DMS79 treated with DMSO at 0.1 percent for 48 hours (cell line): Measurements from ENCODE around the gene INPP5A.
A peak's percentile ranks its signal among the peaks of the same experiment; 100 is the strongest.
"Not testable (repeated sequence)": the region's sequence is repeated elsewhere in the genome, so short reads cannot be mapped to it uniquely, and the experiment has no call there.

Experiments used
- DNase-seq: peaks from one replicate; lab custom pipeline; 2025; lab: John Stamatoyannopoulos, UW

The INPP5A gene

DNA sequence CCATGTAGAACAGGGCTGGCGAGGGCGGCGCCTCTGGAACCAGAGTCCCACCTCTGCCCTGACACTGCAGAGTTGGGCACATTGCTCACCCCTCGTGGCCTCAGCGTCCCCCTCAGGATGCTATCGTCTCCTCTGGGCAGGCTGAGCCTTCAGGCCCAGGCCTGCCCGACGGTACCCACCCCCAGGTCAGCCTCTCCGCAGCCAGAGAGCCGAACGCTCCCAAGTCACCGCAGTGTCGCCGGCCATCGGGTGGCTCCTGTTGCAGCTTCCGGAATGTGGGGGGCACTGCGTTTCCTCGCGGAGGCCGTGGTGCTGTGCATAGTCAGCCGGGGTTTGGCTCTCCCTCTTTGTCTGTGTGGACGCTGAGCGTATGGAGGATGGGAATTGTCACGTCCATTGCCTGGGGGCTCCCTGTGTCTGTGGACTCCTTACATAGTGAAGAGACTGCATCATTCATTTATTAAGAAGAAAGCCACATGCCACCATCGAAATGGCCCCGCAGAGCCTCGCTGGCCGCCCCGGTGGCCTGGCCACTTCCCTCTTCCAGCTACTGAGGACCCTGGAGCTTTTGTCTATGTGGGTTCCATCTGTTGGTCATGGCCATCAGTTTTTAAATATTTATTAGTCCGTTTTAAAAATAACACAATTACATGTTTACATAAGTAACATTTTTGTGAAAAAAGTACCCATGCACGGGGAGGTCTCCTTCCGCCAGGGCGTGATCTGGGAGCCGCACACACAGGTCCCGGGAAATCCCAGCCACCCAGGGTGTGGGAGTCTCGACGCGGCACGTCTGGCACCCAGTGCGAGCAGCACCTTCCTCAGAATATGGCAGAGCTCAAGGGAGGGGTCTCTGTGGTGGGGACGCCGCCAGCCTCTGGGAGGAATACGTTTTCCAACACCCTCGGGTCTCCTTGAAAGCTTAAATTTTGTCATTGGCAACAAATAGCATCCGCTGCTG, 232.8 kb downstream of the INPP5A start:
- no peak for DNase-seq

DNA sequence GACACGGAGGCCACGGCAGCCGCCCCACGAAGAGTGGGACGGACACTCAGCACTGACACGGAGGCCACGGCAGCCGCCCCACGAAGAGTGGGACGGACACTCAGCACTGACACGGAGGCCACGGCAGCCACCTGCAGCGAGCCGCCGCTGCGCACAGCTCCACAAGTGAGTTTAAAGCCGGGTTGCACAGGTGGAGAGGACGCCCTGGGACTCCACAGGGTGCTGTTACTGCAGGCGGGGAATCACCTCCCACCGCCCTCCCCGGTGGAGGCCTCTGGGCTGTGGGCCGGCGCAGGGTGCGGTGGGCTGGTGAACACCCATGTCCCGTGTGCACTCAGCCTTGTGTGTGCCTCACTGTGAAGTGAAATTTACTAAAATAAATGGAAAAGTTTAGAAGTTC, 235.2 kb downstream of the INPP5A start:
- not testable (repeated sequence) for DNase-seq

DNA sequence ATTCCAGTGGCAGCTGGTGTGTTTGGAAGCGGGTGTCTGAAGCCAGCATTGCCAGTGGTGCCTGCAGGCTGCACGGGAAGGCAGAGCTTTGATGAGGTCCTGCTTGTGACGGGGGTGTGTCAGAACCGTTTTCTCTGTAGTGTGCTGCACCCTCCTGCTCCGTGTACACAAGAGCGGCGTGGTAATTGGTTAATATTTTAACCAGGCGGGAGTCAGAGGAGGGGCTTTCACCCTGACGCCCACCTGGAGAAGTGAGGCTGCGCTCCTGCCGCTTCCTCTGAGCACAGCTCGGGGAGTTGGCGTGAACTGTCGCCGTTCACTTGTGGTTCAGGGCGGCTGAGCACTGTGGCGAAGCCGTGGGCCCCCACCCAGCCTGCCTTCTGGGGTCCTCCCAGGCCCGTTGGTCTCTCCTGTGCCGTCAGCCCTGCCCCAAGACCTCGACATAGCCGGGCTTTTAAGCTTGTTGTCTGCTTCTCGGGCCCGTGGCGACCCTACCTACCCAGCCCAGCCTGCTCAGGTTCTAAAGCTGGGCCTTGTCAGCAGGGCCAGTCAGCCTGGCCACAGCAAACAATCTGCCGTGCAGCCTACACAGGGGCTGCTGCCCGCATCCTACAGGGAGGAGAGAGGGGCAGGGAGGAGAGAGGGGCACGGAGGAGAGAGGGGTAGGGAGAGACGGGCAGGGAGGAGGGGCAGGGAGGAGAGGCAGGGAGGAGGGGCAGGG, 236.8 kb downstream of the INPP5A start:
- DNase-seq = no peak

DNA sequence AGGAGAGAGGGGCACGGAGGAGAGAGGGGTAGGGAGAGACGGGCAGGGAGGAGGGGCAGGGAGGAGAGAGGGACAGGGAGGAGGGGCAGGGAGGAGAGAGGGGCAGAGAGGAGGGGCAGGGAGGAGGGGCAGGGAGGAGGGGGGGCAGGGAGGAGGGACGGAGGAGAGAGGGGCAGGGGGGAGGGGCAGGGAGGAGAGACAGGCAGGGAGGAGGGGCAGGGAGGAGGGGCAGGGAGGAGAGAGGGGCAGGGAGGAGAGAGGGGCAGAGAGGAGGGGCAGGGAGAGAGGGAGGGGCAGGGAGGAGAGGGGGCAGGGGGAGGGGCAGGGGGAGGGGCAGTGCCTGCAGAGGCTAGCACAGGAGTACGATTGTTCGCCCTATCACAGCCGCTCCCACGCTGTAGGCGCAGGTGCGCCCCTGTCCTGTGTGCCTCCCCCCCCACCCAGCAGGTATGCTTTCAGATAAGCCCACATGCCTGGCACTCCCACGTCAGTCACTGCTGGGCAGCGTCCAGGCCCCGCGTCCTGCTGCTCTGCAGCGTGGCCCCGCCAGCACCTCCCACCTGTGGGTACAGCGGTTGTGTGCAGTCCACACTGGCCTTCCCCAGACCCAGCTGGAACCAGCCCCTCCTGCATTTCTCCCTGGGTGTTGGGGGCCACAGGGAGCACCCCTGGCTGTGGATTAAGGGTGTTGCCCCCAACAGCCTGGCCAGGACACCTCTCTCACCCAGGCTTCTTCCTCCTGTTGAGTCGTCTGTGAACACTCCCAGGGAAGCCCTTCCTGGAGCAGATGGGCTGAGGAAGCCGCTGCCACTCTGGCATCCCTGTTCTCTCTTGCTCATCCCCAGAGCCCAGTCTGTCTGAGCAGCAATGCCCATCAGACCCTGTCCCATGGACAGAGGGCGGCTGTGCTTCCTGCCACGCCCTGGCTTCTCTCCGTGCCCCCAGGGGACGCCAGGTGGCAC, 237.6 kb downstream of the INPP5A start:
- DNase-seq = peak; percentile 10

DNA sequence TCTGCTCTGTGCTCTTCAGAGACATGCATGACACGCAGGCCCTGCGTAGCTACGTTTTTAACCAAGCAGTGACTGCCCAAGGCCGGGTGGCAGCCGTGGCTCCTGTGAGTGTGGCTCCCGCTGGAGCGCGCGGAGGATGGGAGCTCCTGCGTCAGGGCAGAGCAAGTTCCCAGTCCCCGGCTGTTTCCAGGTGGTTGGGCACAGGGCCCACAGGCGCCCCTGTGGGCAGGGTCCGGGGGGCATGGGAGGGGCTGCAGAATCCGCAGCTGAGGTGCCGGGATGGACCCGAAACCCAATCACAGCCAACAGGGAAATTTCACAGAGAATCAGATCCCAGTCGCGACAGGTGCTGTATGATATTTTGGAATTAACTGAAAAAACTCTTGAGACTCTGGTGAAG, 238.6 kb downstream of the INPP5A start:
- peak; percentile 12 for DNase-seq

DNA sequence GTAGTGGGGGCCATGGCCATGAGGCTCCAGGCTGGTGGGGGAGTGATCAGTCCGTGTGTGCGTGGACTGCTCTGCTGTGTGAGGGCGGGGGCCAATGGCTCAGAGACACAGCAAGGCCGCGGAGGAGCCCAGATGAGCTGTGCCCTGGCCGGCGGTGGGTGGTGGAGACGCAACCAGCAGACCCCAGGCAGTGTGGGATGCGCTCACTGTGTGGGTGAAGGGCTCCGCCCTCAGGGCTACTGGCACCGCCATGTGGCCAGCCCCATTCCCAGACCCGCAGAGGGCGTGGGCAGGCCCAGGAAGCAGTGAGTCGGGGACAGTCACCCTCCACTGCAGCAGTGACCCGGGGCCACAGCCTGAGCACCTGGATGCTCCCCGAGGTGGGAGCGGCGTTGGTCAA, 239.2 kb downstream of the INPP5A start:
- DNase-seq = no peak

DNA sequence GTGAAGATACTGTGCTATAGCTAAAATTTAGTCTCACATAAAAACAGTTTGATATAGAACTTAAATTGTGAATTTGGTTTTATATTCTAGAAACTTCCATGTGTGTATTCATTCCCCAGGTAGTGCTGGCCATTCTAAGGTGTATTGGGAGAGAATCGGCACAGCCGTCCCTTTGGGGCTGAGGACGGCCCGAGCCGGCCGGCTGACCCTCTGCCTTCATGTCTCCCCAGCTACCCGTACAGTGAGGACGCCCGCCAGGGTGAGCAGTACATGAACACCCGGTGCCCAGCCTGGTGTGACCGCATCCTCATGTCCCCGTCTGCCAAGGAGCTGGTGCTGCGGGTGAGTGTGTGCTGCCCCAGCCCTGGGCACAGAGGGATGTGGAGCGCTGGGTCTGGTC, 239.9 kb downstream of the INPP5A start:
- DNase-seq = no peak

DNA sequence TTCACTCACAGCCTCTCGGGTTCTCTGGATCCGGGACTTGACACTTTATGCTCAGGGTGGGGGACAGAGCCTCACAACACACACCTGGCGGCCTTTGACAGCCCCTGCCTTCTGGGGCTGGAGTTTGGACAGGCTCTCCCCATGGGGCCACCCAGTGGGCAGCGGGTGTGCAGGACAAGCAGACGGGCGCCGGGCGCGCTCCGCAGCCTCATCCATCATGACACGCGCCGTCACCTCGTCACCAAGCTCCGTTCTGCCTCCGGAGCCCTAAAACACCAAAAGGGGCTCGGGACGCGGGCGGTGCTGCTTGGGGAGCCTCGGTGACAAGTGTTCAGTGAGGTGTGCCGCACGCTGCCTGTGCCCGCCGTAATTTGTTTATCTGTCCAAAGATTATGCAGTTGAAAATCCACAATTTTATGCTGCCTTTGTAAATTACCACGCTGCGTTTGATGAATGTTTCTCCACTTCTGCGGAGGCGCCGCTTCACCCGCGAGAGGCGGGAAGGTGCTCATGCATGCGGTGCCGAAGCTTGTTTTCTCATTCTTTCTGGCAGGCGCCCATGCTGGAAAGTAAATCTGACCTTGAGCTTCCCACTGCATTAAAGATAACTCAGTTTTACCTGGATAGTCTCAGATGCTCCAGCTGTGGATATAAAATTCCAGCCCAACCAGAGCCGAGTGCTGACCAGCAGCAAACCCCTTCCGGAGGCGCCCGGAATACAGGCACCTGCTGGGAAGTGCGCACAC, 242.1 kb downstream of the INPP5A start:
- DNase-seq = no peak

DNA sequence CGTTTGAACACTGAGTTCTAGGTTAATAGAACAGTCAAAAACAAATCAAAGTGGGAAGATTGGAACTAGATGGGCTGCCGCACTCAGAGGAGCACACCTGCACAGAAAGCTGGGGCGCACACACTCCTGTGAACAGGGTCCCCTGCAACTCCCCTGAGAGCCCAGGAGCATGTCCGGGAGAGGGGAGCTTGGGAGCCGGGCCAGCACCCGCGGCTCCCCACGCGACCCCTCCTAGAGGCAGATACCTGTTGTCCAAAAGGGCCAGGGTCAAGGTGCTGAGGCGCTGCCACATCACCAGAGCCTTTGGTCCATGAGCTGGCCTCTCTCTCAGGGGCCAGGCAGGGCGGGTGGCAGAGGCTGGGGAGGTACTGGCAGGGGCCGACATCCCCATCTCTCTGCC, 242.8 kb downstream of the INPP5A start:
- DNase-seq = no peak

DNA sequence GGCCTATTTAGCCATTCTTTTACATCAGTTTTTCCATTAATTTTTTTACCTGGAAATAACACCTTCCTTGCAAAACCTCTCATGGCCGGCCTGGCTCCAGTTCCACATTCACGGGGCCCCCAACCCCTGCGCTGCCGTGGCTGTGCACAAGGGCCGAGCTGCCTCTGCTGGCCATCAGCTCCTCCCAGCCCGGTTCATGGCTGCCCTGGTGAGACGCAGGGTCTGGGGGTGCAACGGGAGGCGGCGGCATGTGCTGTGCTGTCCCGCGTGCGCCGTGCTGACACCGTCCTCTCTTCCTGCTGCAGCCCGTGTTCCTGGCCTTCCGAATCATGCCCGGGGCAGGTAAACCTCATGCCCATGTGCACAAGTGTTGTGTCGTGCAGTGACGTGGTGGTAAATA, 244.0 kb downstream of the INPP5A start:
- no peak for DNase-seq

DNA sequence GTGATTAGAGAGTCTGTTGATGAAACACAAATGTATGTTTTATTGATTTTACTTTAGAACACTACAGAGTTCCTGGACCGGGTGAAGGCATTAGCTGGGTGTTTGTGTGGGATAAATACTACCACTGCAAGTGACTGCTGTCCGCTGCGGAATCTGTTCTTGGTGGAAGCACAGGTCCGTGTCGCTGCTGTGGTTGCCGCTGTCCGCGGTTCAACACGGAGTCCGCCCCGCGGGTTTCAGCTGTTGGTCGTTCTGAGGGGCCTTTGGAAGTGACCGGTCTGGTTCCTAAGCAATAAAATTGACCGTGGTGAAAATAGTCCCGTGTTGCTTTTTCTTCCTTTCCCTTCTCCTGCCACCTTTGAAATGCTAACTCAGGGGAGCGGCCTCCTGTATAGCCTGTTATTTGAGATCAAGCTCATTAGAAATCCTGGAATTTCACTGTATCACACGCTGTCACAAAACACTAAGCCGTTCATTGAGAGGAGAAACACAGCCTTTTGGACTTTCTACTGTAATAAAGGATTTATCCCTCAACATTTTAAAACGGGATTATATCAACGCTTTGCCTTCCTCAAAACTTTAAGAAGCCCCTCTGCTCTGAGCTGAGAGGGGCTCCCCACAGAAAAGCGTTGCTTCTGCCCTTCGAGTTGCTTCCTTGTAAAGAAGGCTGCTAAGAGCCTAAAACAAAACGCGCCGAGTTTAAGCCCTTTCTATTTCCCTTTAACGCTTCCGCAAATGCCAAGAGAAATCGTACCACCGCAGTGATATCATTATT, 245.8 kb downstream of the INPP5A start:
- DNase-seq = no peak

DNA sequence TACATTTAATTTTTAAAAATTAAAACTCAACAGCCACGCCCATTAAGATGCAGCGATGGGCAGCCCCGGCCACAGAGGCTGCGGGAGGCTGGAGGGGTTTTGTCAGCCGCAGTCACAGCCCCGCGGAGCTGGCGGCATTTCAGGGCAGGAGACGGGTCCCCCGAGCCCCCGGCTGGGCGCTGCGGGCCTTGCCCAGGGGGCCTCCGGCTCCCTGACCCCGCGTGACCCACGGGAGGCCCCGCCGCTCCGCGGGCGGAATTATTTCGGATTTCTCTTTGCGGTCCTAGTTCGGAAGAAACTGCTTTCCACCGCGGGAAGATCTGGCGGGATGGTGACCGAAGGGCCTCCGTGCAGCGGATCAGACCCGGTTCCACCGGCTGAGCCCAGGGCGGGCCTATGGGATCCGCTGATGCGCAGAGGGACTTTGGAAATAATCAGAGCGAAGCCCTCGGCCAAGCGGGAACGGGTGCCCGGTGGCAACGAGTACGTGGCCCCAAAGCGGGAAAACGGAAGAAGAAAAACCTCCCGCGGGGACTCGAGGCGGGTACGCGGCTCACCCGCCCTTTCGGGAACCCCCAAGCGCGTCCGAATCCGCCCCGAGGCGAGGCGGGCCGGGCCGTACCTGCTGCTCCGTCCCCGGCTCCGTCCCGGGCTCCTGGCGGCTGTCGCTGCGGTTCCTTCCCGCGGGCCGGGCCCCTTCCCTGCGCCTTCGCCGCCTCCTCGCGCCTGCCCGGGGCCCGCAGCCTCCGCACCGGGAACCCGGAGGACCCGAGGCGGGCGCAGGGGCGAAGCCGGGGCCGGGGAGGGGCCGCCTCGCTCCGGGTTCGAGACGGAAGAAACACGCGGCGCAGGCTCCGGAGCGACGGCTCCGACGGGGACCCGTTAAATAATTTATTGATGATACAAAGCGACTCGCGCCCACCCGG, 246.6 kb downstream of the INPP5A start:
- DNase-seq = no peak

DNA sequence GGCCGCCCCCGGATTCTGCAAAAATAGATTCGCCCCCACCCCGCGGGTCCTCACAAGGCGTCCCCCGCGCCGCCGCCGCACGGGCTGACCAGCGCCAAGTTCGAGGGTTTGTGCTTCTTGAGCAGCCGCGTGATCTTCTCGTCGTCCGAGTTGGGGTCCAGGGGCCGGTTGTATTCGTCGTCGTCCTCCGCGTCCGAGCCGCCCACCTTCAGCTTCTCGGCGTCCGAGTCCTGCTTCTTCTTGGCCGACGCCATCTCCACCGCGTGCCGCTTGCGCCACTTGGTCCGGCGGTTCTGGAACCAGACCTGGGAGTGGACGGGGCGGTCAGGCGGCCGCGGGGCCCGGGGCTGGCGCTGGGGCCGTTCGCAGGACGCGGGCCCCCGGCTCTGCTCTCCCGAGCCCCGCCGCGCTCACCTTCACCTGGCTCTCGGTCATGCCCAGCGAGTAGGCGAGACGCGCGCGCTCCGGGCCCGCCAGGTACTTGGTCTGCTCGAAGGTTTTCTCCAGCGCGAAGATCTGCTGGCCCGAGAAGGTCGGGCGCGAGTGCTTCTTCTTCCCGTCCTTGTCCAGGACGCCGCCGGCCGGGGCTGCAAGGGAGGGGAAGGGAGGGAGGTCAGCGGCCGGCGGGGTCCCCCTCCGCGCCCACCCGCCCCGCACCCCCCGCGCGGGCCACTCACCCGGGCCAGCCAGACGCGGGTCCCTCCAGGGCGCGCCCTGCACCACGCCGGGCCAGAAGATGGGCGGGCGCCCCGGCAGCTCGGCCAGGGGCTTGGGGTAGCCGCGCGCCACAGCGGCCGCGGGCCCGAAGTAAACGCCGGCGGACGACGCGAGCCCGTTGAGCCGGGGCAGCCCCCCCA, 247.5 kb downstream of the INPP5A start:
- DNase-seq = no peak

DNA sequence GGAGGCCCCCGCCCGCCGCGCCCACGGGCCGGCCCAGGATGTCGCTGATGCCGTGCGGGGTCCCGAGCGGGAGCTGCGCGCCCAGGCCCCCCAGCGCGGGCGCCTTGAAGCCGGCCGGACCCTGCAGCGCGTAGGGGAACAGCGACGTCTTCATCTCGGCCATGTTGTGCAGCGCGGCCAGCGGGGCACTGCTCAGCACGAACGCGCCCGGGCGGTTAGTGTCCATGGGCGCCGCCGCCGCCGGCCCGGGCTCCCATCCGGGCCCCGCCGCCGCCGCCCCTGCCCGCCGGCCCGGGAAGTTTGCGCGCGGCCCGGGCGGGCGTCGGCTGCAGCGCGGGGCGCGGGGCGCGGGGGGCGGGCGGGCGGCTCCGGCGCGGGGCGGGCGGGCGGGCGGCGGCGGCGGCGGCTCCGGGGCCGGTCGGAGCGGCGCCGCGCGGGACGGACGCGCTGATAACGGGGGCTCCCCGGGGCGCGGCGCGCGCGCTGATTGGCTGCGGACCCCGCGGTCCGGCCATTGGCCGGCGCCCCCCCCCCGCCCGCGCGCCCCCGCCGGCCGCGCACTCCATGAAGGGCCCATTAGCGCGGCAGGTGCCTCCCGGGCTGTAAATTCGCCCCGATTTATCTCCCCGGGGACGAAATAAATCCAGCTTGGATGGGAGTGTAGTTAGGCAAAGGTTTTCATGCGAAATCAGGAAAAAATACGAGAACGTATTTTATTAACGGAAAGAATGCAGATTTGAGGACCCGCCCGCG, 248.3 kb downstream of the INPP5A start, which contains the start of gene NKX6-2:
Gene NKX6-2 (minus strand): TSS at position 425 of the 753 bp plus-strand sequence. CDS start 199 bp downstream, at position 226.
- no peak for DNase-seq

DNA sequence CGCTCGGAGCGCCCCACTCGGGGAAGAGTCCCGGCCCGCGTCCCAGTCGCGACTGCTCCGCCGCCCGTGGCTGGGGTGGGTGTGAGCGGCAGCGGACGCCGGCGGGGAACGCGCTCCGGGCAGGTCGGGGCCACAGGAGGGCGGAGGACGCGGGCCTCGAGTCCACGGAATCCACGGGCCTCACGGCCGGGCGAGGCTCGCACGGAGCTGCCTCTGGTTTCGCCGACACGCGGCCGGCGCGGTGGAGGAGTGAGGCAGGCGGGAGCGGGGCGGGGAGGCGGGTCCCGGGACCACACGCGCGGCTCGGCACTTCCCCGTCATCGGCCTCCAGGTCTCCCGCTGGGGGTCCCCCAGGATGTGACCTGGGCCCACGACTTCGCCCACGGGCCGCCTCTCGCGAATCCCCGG, 248.9 kb downstream of the INPP5A start:
- no peak for DNase-seq

DNA sequence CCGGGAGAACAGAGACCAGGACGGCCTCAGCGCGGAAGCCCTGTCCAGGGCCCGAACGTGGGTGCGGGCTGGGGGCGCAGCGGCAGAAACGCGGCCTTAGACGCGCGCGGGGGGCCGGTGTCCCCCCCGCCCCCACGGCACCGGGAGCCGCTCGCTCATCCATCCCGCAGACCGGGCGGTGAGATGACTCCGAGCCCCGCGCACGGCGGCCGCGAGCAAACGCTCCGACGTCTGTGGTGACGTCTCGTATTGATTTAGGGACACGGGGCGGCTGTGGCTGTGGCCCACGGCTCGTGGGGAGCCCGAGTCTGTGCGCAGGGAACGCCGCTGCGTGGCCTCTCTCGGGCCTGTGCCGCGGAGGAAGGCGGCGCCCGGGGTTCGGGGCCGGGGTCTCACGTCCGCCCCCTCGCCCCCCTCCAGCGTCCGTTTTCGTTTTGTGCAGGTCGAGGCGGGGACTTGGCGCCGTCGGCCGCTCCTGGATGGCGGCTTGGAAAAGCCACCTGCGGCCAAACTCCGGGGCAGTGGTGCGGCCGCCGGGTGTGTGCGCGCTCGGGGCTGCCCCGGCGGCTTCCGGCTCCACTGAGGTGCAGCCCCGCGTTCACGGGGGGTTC, 249.4 kb downstream of the INPP5A start:
- no peak for DNase-seq
